ENCODE data around the gene CA6. TPM values are rescaled to one million over a fixed set of nuclear protein-coding genes. Genes with fewer than 3 reads are reported as not detected.

The CA6 gene
- total RNA-seq, 1 donor from 2014 or later = not detected

DNA sequence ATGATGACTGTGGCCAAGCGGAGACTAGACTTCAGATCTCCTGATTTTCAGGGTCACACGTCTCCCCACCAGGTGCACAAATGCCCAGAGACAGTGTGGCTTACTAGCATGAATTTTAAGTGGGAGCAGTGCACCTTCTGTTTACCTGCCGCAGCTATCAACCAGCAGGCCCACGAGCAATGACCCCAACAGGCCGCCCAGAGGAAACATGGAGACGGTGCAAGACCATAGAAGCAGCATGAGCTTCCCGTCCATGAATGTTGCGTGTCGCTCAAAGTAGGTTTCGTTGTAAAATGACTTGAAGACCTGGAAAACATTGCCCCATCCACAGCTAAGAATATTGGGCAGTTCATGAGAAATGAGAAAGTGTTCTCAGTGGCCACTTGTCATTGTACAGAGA is 77.1 kb downstream of the CA6 start:
- no peak overlapping the region for H3K27ac Mint-ChIP-seq

More for the DNA sequence above, 77.1 kb downstream of the CA6 start:
- H3K27me3 Mint-ChIP-seq (ENCODE audit: insufficient read depth, low read depth) = peaks cover 8% of the 10 kb centered on the region
- Histone ChIP-seq H4K20me1 (ENCODE audit: low read depth) (no peaks in the 10 kb centered on the region), H3K27me3 (no peaks in the 10 kb centered on the region), H3F3A (ENCODE audit: low read depth) (no peaks in the 10 kb centered on the region), H3K4me3 (no peak overlapping the region), H3K36me3 (no peaks in the 10 kb centered on the region), H2AFZ (replicated peaks) (no peak overlapping the region), H3K79me2 (ENCODE audit: low read depth) (no peaks in the 10 kb centered on the region), H3K9ac (no peak overlapping the region), H3K4me1 (no peaks in the 10 kb centered on the region), H3K9me3 (ENCODE audit: low read depth) (no peaks in the 10 kb centered on the region), H3K27ac (no peak overlapping the region), H3K4me2 (no peak overlapping the region)
- no peak for DNase-seq (ENCODE audit: low spot score)
- H3K4me3 Mint-ChIP-seq = no peak overlapping the region
- H3K4me1 Mint-ChIP-seq = peaks cover 16% of the 10 kb centered on the region
- H3K9me3 Mint-ChIP-seq = no peaks in the 10 kb centered on the region
- no peak for TF ChIP-seq EZH2 (IDR thresholded peaks at IDR 0.05)
- TF ChIP-seq EZH2phosphoT487 (IDR thresholded peaks at IDR 0.05) = no peak
- TF ChIP-seq, protein P1, sequence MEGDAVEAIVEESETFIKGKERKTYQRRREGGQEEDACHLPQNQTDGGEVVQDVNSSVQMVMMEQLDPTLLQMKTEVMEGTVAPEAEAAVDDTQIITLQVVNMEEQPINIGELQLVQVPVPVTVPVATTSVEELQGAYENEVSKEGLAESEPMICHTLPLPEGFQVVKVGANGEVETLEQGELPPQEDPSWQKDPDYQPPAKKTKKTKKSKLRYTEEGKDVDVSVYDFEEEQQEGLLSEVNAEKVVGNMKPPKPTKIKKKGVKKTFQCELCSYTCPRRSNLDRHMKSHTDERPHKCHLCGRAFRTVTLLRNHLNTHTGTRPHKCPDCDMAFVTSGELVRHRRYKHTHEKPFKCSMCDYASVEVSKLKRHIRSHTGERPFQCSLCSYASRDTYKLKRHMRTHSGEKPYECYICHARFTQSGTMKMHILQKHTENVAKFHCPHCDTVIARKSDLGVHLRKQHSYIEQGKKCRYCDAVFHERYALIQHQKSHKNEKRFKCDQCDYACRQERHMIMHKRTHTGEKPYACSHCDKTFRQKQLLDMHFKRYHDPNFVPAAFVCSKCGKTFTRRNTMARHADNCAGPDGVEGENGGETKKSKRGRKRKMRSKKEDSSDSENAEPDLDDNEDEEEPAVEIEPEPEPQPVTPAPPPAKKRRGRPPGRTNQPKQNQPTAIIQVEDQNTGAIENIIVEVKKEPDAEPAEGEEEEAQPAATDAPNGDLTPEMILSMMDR (IDR thresholded peaks at IDR 0.05) = no peak
- H3K36me3 Mint-ChIP-seq = no peaks in the 10 kb centered on the region

Small RNA genes within 50 kb of the gene (small RNA-seq; reads per million reads assigned to genes)
- gene AL139415.2 (not detected), gene RN7SL451P (not detected)

Other genes starting within 250 kb of the CA6 start
- 29.8 and 46.5 TPM in 2 replicates for gene RERE, start 128.2 kb upstream of the CA6 start, total RNA-seq (ENCODE audit: low replicate concordance)
- gene ENO1, start 67.2 kb upstream of the CA6 start, total RNA-seq (ENCODE audit: low replicate concordance) = 1,414 and 2,157 TPM in 2 replicates
- gene SLC2A7, start 80.6 kb downstream of the CA6 start, total RNA-seq (ENCODE audit: low replicate concordance) = not detected in 2 replicates
- not detected in 2 replicates for gene SLC2A5, start 123.8 kb downstream of the CA6 start, total RNA-seq (ENCODE audit: low replicate concordance)
- 1.6 and 2.1 TPM in 2 replicates for gene GPR157, start 183.2 kb downstream of the CA6 start, total RNA-seq (ENCODE audit: low replicate concordance)